CD4-positive, alpha-beta T cell (primary cell): ENCODE data around the gene USB1. TPM values are rescaled to one million over a fixed set of nuclear protein-coding genes. Genes with fewer than 3 reads are reported as not detected.

ENCODE experiments used
- ATAC-seq: fragments of 200-7000 bp; cut with Tn5 transposase; one replicate; pipeline ENCODE4 v1.10.0; 2022; ENCODE audit warnings: mild to moderate bottlenecking; ENCODE audit not compliant: poor library complexity
- CTCF ChIA-PET: fragments of 350-600 bp; sonication (Branson Sonifier 250); formaldehyde crosslinking; loops from one replicate; lab custom pipeline; 2021; ENCODE audit warnings: antibody characterized with exemption, inconsistent platforms; lab: Charles Lee
- POLR2A ChIA-PET: fragments of 350-600 bp; sonication (Branson Sonifier 250); formaldehyde crosslinking; loops from one replicate; lab custom pipeline; 2021; ENCODE audit warnings: antibody characterized with exemption, inconsistent platforms; lab: Charles Lee
- DNase-seq, 14 experiments: peaks; one replicate each; pipeline ENCODE4 v3.0.0-alpha.2; 2013 to 2020; ENCODE audit warnings: mixed read lengths in 2 of 14
- H3K27ac ChIP-seq, 2 donors: one replicate each; pipeline versions ENCODE4 v1.5.1 to v1.7.0; 2013; ENCODE audit warnings: low read length in 2 of 2, low read depth in 1 of 2, mild to moderate bottlenecking in 1 of 2
- H3K27me3 ChIP-seq, 2 experiments: 1 replicate in 1 of 2; 2 replicates in 1 of 2; pipeline versions ENCODE4 v1.6.1 to v1.7.0; 2013; ENCODE audit warnings: low read length in 2 of 2, control low read depth in 1 of 2, mild to moderate bottlenecking in 1 of 2, moderate library complexity in 1 of 2; ENCODE audit not compliant: insufficient read depth in 2 of 2, control insufficient read depth in 1 of 2
- H3K36me3 ChIP-seq: one replicate; pipeline ENCODE4 v1.6.1; 2013; ENCODE audit warnings: low read length, control low read depth; ENCODE audit not compliant: insufficient read depth
- H3K4me1 ChIP-seq: one replicate; pipeline ENCODE4 v1.6.1; 2013; ENCODE audit warnings: low read length, control low read depth; ENCODE audit not compliant: insufficient read depth
- H3K4me3 ChIP-seq: one replicate; pipeline ENCODE4 v1.5.1; 2013; ENCODE audit warnings: mild to moderate bottlenecking, low read length, moderate library complexity
- H3K9me3 ChIP-seq, 2 experiments: 1 replicate in 1 of 2; 2 replicates in 1 of 2; pipeline versions ENCODE4 v1.6.1 to v1.7.0; 2013; ENCODE audit warnings: low read length in 2 of 2, mild to moderate bottlenecking in 2 of 2, control low read depth in 1 of 2, moderate library complexity in 1 of 2; ENCODE audit not compliant: control insufficient read depth in 1 of 2, insufficient read depth in 1 of 2
- H3K27ac Mint-ChIP-seq: one replicate; pipeline ENCODE4 v1.8.0; 2020; ENCODE audit warnings: mixed read lengths
- H3K27me3 Mint-ChIP-seq: one replicate; pipeline ENCODE4 v1.8.0; 2021; ENCODE audit warnings: mixed read lengths
- H3K36me3 Mint-ChIP-seq: one replicate; pipeline ENCODE4 v1.8.0; 2021; ENCODE audit warnings: low read depth, mixed read lengths
- H3K4me1 Mint-ChIP-seq: one replicate; pipeline ENCODE4 v1.8.0; 2021; ENCODE audit warnings: low read depth, mixed read lengths
- H3K4me3 Mint-ChIP-seq: one replicate; pipeline ENCODE4 v1.8.0; 2020; ENCODE audit warnings: mild to moderate bottlenecking, mixed read lengths
- H3K9me3 Mint-ChIP-seq: one replicate; pipeline ENCODE4 v1.8.0; 2020; ENCODE audit warnings: mixed read lengths
- CTCF ChIP-seq: fragments of 200-600 bp; IDR thresholded peaks from one replicate; pipeline ENCODE4 v1.8.0; 2022; ENCODE audit warnings: antibody characterized with exemption, mild to moderate bottlenecking
- intact Hi-C, 2 experiments: fragments of 100-400 bp; cut with DNase I in 1 of 2; cut with micrococcal nuclease in 1 of 2; formaldehyde crosslinking; loops; one replicate each; pipeline versions ENCODE4 v1.15.1 to v1.9.0; 2023 to 2025; cut with DNase I, micrococcal nuclease
- total RNA-seq, 174 experiments: library from RNA in 2 of 174; stranded (reverse) in 2 of 174; gene quantifications; one replicate each; pipeline ENCODE4 v1.2.3 and lab custom pipeline; 2021 to 2026

The USB1 gene
- total RNA-seq, 2 experiments from 2014 or later = 22.4 to 25.7 TPM

- no peaks in the 10 kb centered on the region for H3K9me3 Mint-ChIP-seq
- no peak overlapping the region for H3K27ac Mint-ChIP-seq
- H3K9me3 ChIP-seq = no peaks in the 10 kb centered on the region
- H3K36me3 ChIP-seq = no peaks in the 10 kb centered on the region
- POLR2A ChIA-PET = no interaction called here
- H3K27me3 ChIP-seq = no peaks in the 10 kb centered on the region
- H3K27me3 Mint-ChIP-seq = no peaks in the 10 kb centered on the region
- no peak for DNase-seq
- no peaks in the 10 kb centered on the region for H3K36me3 Mint-ChIP-seq
- no peak overlapping the region for H3K27ac ChIP-seq
- no peak for ATAC-seq
- H3K4me1 ChIP-seq = no peaks in the 10 kb centered on the region
- no peaks in the 10 kb centered on the region for H3K4me1 Mint-ChIP-seq
- intact Hi-C loops = no loop called here
- no peak for TF ChIP-seq CTCF
- H3K4me3 Mint-ChIP-seq = no peak overlapping the region
- H3K4me3 ChIP-seq = no peak overlapping the region
- CTCF ChIA-PET = no interaction called here
Observed at GRCh38 chr16:58062821-58063220, 61.6 kb downstream of the USB1 start.

- Histone ChIP-seq H3K27ac (no peak overlapping the region), H3K27me3 (no peaks in the 10 kb centered on the region), H3K4me1 (no peaks in the 10 kb centered on the region), H3K36me3 (no peaks in the 10 kb centered on the region), H3K9me3 (no peaks in the 10 kb centered on the region), H3K4me3 (no peak overlapping the region)
- Mint-ChIP-seq H3K4me3 (no peak overlapping the region), H3K36me3 (no peaks in the 10 kb centered on the region), H3K27ac (no peak overlapping the region), H3K27me3 (no peaks in the 10 kb centered on the region), H3K4me1 (no peaks in the 10 kb centered on the region), H3K9me3 (no peaks in the 10 kb centered on the region)
- DNase-seq (no peak), ATAC-seq (no peak)
- TF ChIP-seq CTCF = no peak
- intact Hi-C loops = no loop called here
- POLR2A ChIA-PET = no interaction called here
- CTCF ChIA-PET = no interaction called here
Observed at GRCh38 chr16:58063377-58064076, 62.3 kb downstream of the USB1 start.

- no peaks in the 10 kb centered on the region for H3K36me3 Mint-ChIP-seq
- no peak overlapping the region for H3K27ac ChIP-seq
- no peak for TF ChIP-seq CTCF
- no peaks in the 10 kb centered on the region for H3K4me1 ChIP-seq
- no peaks in the 10 kb centered on the region for H3K27me3 Mint-ChIP-seq
- ChIA-PET POLR2A (no interaction called here), CTCF (no interaction called here)
- H3K27me3 ChIP-seq = no peaks in the 10 kb centered on the region
- no peak overlapping the region for H3K4me3 Mint-ChIP-seq
- ATAC-seq (no peak), DNase-seq (no peak)
- no peak overlapping the region for H3K4me3 ChIP-seq
- intact Hi-C loops = no loop called here
- no peak overlapping the region for H3K27ac Mint-ChIP-seq
- no peaks in the 10 kb centered on the region for H3K36me3 ChIP-seq
- H3K4me1 Mint-ChIP-seq = no peaks in the 10 kb centered on the region
- H3K9me3 ChIP-seq = no peaks in the 10 kb centered on the region
- no peaks in the 10 kb centered on the region for H3K9me3 Mint-ChIP-seq
Observed at GRCh38 chr16:58070585-58070984, 69.4 kb downstream of the USB1 start.

Other genes with a start within 250 kb of the USB1 start
- not detected for gene KIFC3, start 198.9 kb upstream of the USB1 start, total RNA-seq
- not detected for gene CNGB1, start 30.3 kb upstream of the USB1 start, total RNA-seq
- 10 to 100 TPM; 11.4 to 12.9 TPM for gene ZNF319, start 735 bp upstream of the USB1 start, total RNA-seq
- gene MMP15, start 24.3 kb downstream of the USB1 start, total RNA-seq = under 1 TPM; 0.25 to 0.31 TPM
- 100 to 1,000 TPM; 250 to 261 TPM for gene CFAP20, start 128.0 kb downstream of the USB1 start, total RNA-seq
- 10 to 100 TPM; 49.0 to 51.0 TPM for gene CSNK2A2, start 196.7 kb downstream of the USB1 start, total RNA-seq